Activated CD8-positive, alpha-beta memory T cell treated with anti-CD3 and anti-CD28 coated beads for 24 hours (primary cell): ENCODE results near the gene UBE4B.
"Not testable (repeated sequence)": the region's sequence is repeated elsewhere in the genome, so short reads cannot be mapped to it uniquely, and the experiment has no call there.

Experiments
- DNase-seq: peaks from one replicate; pipeline ENCODE4 v3.0.0-alpha.2; 2020

Gene UBE4B

GRCh38 chr1:10032590-10033358, at the start of gene UBE4B:
Gene UBE4B (plus strand): TSS chr1:10032958. CDS start chr1:10033671, 713 bp downstream.
- DNase-seq = peak; percentile 98

DNA sequence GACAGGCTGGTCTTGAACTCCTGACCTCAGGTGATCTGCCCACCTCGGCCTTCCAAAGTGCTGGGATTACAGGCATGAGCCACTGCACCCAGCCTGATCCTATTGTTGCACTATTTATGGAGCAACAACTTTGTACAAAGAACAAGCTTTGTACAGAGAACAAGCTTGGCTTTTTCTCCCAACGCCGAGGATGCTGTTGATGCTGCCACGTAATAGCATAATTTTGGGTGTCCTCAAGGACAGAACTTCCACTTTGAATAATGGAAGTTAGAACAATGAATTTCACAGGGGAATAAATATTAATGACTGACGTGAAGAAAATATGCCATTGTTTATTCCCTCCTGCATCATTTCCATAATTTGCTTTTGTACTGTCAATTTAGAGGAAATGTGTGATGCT, 48.5 kb upstream of the UBE4B start:
- no peak for DNase-seq

DNA sequence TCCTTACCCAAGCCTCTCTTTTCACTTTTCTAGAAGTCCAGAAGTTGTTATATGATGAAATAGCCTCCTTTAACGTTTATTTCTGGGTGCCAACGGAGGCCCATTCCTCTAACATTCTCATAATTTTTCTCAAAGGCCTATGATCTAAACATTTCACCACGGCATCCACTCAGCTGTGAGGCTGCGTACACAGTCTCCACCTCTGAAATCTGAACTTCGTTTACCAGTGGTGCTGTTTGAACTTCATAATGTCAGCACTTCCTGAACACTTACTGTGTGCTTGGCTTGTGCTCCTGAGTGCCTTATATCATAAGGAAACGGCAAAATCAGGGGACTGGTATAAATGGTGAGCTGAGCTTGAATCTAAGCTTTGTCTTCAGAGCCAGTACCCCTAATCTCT, 47.8 kb upstream of the UBE4B start:
- DNase-seq = no peak

GRCh38 chr1:9989773-9990172, 43.0 kb upstream of the UBE4B start:
- DNase-seq = no peak

DNA sequence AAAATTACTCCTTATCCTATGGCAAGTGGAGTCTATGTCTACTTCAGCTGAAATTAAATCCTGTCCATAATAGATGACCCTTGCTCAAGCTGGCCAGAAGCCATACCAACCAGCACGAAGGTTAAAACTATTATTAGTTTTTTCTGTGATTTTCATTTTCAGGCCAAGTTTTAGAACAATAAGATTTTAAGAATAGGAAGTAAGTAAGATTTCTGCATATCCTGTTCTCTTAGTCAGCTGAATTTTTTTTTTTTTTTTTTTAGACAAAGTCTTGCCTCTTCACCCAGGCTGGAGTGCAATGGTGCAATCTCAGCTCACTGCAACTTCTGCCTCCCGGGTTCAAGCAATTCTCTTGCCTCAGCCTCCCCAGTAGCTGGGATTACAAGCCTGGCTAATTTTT, 41.8 kb upstream of the UBE4B start:
- no peak for DNase-seq

GRCh38 chr1:9992910-9993309, 39.8 kb upstream of the UBE4B start:
- DNase-seq = no peak

DNA sequence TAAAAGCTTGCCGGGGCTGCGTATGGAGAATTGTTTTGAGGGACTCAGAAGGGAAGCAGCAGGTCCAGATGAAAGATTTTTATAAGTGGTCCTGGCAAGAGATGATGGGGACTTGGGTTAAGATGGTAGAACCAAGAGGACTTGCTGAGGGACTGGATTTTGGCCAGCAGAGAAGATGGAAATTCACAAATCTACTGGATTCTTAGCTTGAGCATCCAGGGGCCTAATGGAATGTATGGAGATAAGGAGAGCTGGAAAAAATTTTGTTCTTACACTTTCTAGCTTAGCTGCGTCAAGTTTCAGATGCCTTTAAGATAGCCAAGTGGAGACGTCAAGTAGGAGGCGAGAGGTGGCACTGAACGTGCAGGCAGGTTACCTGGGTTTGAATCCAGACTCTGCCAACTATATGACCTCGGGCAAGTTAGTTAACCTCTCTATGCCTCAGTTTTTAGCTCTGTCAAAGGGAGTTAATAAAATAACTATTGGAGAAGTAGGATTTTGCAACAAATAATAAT, 39.1 kb upstream of the UBE4B start:
- no peak for DNase-seq

DNA sequence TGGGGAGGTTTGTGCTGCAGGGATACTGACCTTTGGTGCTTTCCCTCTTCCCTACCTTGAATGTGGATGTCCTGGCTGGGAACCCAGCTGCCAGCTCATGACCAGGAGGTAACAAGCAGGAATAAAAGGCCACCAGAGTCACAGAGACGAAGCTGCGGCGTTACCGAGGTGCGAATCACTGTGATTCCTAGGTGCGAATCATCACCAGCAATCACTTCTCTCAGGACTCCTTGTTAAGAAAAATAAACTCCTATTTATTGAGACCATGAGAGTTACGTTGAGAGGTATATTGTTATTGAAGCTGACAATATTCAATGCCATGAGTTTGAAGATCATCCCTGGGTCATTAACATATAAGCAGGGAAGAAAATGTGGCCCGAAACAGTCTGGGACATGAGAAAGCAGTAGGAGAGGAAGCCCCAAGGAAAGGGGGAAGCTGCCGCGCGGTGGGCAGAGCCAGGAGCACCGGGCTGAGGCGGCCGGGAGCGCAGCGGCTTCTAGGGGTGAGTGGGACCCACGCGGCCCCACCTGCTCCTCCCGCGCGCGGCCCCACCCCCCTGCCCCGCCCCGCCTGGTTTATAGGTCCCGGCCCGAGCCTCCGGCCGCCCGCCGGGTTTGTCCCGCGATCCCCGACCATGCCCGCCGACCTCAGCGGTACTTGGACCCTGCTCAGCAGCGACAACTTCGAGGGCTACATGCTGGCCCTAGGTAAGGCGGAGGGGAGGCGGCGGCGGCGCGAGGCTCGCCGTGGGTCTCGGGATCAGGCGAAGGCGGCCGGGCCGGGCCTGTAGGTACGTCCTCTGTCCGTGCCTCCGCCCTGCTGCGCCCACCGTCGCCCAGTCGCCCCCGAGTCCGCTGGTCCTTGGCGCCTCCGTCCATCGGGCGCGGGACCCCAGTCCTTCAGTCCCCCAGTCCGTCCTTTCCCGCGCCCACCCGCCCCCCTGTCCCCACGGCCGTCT, 35.9 kb upstream of the UBE4B start, which contains the start of gene RBP7:
Gene RBP7, plus strand, starts transcription at position 605 of the 959 bp plus-strand sequence. Its CDS starts 31 bp downstream, at position 636.
- peak; percentile 60 for DNase-seq

GRCh38 chr1:10001016-10001665, 31.6 kb upstream of the UBE4B start:
- DNase-seq = no peak

DNA sequence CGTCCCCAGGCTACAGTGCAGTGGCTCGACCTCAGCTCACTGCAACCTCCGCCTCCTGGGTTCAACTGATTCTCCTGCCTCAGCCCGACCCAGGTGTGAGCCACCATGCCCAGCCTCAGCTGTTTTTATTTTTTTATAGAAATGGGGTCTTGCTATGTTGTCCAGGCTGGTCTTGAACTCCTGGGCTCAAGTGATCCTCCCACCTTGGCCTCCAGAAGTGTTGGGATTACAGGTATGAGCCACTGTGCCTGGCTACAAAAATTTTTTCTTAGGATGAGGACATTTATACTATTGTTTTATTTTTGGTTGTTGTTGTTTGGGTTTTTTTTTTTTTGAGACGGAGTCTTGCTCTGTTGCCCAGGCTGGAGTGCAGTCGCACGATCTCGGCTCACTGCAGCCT, 27.5 kb upstream of the UBE4B start:
- not testable (repeated sequence) for DNase-seq

GRCh38 chr1:10007169-10007568, 25.6 kb upstream of the UBE4B start:
- DNase-seq = no peak

DNA sequence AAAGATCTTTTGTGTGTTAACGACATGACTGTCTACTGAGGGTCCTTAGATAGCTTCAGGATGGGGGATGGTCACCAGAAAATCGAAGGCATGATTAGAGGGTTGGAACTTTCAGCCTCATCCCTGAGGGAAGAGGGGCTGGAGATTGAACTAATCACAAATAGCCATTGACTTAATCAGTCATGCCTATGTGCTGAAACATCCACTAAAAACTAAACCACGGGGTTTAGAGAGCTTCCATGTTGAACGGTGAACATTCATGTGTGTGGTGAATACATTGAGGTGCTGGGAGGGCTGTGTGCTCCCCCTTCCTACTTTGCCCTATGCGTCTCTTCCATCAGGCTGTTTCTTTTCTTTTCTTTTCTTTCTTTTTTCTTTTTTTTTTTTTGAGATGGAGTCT, 18.7 kb upstream of the UBE4B start:
- no peak for DNase-seq

- DNase-seq = no peak
These were observed 13.2 kb upstream of the UBE4B start for GRCh38 chr1:10019561-10019960.

- DNase-seq = no peak
These were observed 12.7 kb upstream of the UBE4B start for GRCh38 chr1:10020086-10020485.

DNA sequence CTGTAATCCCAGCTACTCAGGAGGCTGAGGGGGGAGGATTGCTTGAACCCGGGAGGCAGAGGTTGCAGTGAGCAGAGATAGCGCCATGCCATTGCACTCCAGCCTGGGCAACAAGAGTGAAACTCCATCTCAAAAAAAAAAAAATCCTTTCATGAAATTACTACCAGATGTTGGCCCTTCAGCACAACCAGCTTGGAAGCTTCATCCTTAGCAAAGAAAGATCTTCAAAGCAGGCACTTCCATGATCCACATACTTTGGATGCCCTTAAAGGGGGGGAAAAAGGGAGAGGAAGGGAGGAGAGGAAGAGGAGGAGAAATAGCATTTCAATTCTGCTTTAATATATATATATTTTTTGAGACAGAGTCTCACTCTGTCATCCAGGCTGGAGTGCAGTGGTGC, 12.1 kb upstream of the UBE4B start:
- not testable (repeated sequence) for DNase-seq

- DNase-seq = not testable (repeated sequence)
These were observed 10.8 kb upstream of the UBE4B start for GRCh38 chr1:10021992-10022391.

GRCh38 chr1:10022656-10023055, 10.1 kb upstream of the UBE4B start:
- no peak for DNase-seq

GRCh38 chr1:10025354-10025753, 7.4 kb upstream of the UBE4B start:
- DNase-seq = no peak

GRCh38 chr1:10027027-10027426, 5.7 kb upstream of the UBE4B start:
- no peak for DNase-seq

GRCh38 chr1:10028956-10029500, 3.7 kb upstream of the UBE4B start:
- DNase-seq = not testable (repeated sequence)

GRCh38 chr1:10031461-10031860, 1.3 kb upstream of the UBE4B start:
- no peak for DNase-seq

GRCh38 chr1:10033359-10033845, 644 bp downstream of the UBE4B start:
- no peak for DNase-seq

DNA sequence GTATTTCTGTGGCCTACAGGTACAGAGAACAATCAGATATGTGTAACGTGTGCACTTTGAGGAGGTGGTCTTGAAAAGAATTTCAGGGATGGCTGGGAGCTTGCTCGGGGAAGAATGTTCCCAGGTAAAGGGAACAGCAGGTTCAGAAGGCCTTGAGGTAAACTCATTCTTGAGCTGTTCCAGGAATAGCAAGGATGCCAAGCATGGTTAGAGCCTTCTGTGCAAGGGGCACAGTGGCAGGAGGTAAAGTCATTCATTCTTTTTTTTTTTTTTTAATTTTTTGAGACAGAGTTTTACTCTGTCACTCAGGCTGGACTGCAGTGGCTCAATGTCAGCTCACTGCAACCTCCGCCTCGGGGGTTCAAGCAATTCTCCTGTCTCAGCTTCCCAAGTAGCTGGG, 10.0 kb downstream of the UBE4B start:
- DNase-seq = no peak
